IMR-90 (cell line): ENCODE data around the gene ZMAT5. TPM values are rescaled to one million over a fixed set of nuclear protein-coding genes. Genes with fewer than 3 reads are reported as not detected.

Experiments
- ATAC-seq: fragments of 200-7000 bp; cut with Tn5 transposase; 2 replicates; pipeline ENCODE4 v1.9.1; 2020; ENCODE audit warnings: low read depth, mild to moderate bottlenecking, moderate library complexity
- BruUV-seq: library from RNA; stranded (reverse); fragments of 400-500 nt; replicated peaks from 2 replicates; lab custom pipeline; 2021; lab: Mats Ljungman, UMichigan
- CTCF ChIA-PET: fragments of 300-600 bp; formaldehyde crosslinking; extraction: SDS; loops from one replicate; lab custom pipeline; 2021; ENCODE audit warnings: antibody characterized with exemption; lab: Yijun Ruan, JAX
- POLR2A ChIA-PET: fragments of 300-600 bp; sonication (Branson Sonifier 250); formaldehyde crosslinking; loops from one replicate; lab custom pipeline; 2022; ENCODE audit warnings: antibody characterized with exemption; ENCODE audit not compliant: unreplicated experiment; lab: Charles Lee
- DNase-seq: peaks from one replicate; pipeline ENCODE4 v3.0.0; 2013
- H2AFZ ChIP-seq: replicated peaks from 2 replicates; pipeline ENCODE3; 2013; ENCODE audit warnings: low read length, mild to moderate bottlenecking; ENCODE audit not compliant: poor library complexity
- H2AK5ac ChIP-seq: 2 replicates; pipeline ENCODE4 v1.6.1; 2013; ENCODE audit warnings: low read depth, low read length, inconsistent platforms
- H2AK9ac ChIP-seq: replicated peaks from 2 replicates; pipeline ENCODE3; 2013; ENCODE audit warnings: mild to moderate bottlenecking, low read depth, low read length, moderate library complexity; ENCODE audit not compliant: poor library complexity
- H2BK120ac ChIP-seq: 2 replicates; pipeline ENCODE4 v1.6.1; 2013; ENCODE audit warnings: low read depth, low read length, inconsistent platforms
- H2BK15ac ChIP-seq: 3 replicates; pipeline ENCODE4 v1.6.1; 2013; ENCODE audit warnings: low read depth, low read length, inconsistent platforms
- H2BK20ac ChIP-seq: 2 replicates; pipeline ENCODE4 v1.6.1; 2013; ENCODE audit warnings: low read depth, mild to moderate bottlenecking, inconsistent platforms, low read length, moderate library complexity
- H2BK5ac ChIP-seq: 2 replicates; pipeline ENCODE4 v1.6.1; 2013; ENCODE audit warnings: mild to moderate bottlenecking, low read depth, low read length, inconsistent platforms; ENCODE audit not compliant: poor library complexity, severe bottlenecking
- H3K14ac ChIP-seq: replicated peaks from 2 replicates; pipeline ENCODE4 v1.6.1; 2013; ENCODE audit warnings: low read depth, low read length, inconsistent platforms
- H3K18ac ChIP-seq: 2 replicates; pipeline ENCODE4 v1.6.1; 2013; ENCODE audit warnings: low read depth, low read length, control low read depth
- H3K23ac ChIP-seq: 2 replicates; pipeline ENCODE4 v1.6.1; 2013; ENCODE audit warnings: low read depth, low read length, inconsistent platforms
- H3K27ac ChIP-seq: 2 replicates; pipeline ENCODE4 v1.5.1; 2013; ENCODE audit warnings: mild to moderate bottlenecking, control low read depth, low read length; ENCODE audit not compliant: insufficient read depth
- H3K27me3 ChIP-seq: 2 replicates; pipeline ENCODE4 v1.6.1; 2013; ENCODE audit warnings: low read length; ENCODE audit not compliant: control insufficient read depth, insufficient read depth
- H3K36me3 ChIP-seq: 2 replicates; pipeline ENCODE4 v1.6.1; 2013; ENCODE audit warnings: low read length, mixed read lengths; ENCODE audit not compliant: control insufficient read depth, insufficient read depth
- H3K4ac ChIP-seq: 2 replicates; pipeline ENCODE4 v1.6.1; 2013; ENCODE audit warnings: low read depth, low read length, inconsistent platforms
- H3K4me1 ChIP-seq: 2 replicates; pipeline ENCODE4 v1.6.1; 2013; ENCODE audit warnings: low read length, mixed read lengths; ENCODE audit not compliant: control insufficient read depth, insufficient read depth
- H3K4me2 ChIP-seq: 2 replicates; pipeline ENCODE4 v1.6.1; 2013; ENCODE audit warnings: low read depth, mild to moderate bottlenecking, control low read depth, low read length, moderate library complexity
- H3K4me3 ChIP-seq: 2 replicates; pipeline ENCODE4 v1.5.1; 2013; ENCODE audit warnings: low read depth, mild to moderate bottlenecking, control low read depth, low read length, moderate library complexity; ENCODE audit not compliant: insufficient read depth
- H3K56ac ChIP-seq: 2 replicates; pipeline ENCODE4 v1.6.1; 2013; ENCODE audit warnings: low read length, inconsistent platforms; ENCODE audit not compliant: insufficient read depth; ENCODE audit errors: extremely low read depth
- H3K79me1 ChIP-seq, 2 experiments: 2 replicates each; pipeline ENCODE4 v1.6.1; 2013; ENCODE audit warnings: low read length in 2 of 2, inconsistent platforms in 1 of 2, low read depth in 1 of 2
- H3K9ac ChIP-seq: 2 replicates; pipeline ENCODE4 v1.6.1; 2013; ENCODE audit warnings: low read depth, low read length, control low read depth
- H3K9me1 ChIP-seq: 2 replicates; pipeline ENCODE4 v1.6.1; 2013; ENCODE audit warnings: low read length, inconsistent platforms; ENCODE audit not compliant: insufficient read depth
- H3K9me3 ChIP-seq: 2 replicates; pipeline ENCODE4 v1.6.1; 2013; ENCODE audit warnings: low read length; ENCODE audit not compliant: control insufficient read depth, insufficient read depth
- H4K20me1 ChIP-seq: 2 replicates; pipeline ENCODE4 v1.6.1; 2013; ENCODE audit warnings: low read length, inconsistent platforms; ENCODE audit not compliant: insufficient read depth
- H4K5ac ChIP-seq: 2 replicates; pipeline ENCODE4 v1.6.1; 2013; ENCODE audit warnings: mild to moderate bottlenecking, low read depth, low read length, control low read depth
- H4K8ac ChIP-seq, 2 experiments: 2 replicates each; pipeline ENCODE4 v1.6.1; 2013; ENCODE audit warnings: low read depth in 2 of 2, low read length in 2 of 2, control low read depth in 1 of 2, inconsistent platforms in 1 of 2
- H4K91ac ChIP-seq: 2 replicates; pipeline ENCODE4 v1.6.1; 2013; ENCODE audit warnings: low read depth, low read length, inconsistent platforms; ENCODE audit not compliant: insufficient read depth
- BHLHE40 ChIP-seq: fragments of 150-350 bp; IDR thresholded peaks from 2 replicates; pipeline ENCODE4 v1.6.1; 2016; ENCODE audit warnings: mild to moderate bottlenecking, low read depth, low read length
- CHD1 ChIP-seq: IDR thresholded peaks from 2 replicates; pipeline ENCODE4 v1.6.1; 2012; ENCODE audit warnings: low read depth, low read length, improper control_type of control experiment
- CTCF ChIP-seq: conservative IDR thresholded peaks from 2 replicates; pipeline ENCODE4 v1.5.1; 2012; ENCODE audit warnings: mild to moderate bottlenecking, low read depth, low read length, improper control_type of control experiment
- FOS ChIP-seq: fragments of 150-350 bp; IDR thresholded peaks from 2 replicates; pipeline ENCODE4 v1.6.1; 2016; ENCODE audit warnings: low read depth, low read length
- MAFK ChIP-seq: IDR thresholded peaks from 2 replicates; pipeline ENCODE4 v1.6.1; 2012; ENCODE audit warnings: low read depth, low read length, improper control_type of control experiment
- MAZ ChIP-seq: IDR thresholded peaks from 2 replicates; pipeline ENCODE4 v1.6.1; 2012; ENCODE audit warnings: low read depth, mild to moderate bottlenecking, low read length, improper control_type of control experiment, moderate library complexity, borderline replicate concordance
- MXI1 ChIP-seq: IDR thresholded peaks from 2 replicates; pipeline ENCODE4 v1.6.1; 2012; ENCODE audit warnings: low read depth, mild to moderate bottlenecking, low read length, moderate library complexity, borderline replicate concordance
- NFE2L2 ChIP-seq: fragments of 150-350 bp; IDR thresholded peaks from 2 replicates; pipeline ENCODE4 v1.6.1; 2016; ENCODE audit warnings: low read depth, mild to moderate bottlenecking, low read length
- POLR2A ChIP-seq: IDR thresholded peaks from 2 replicates; pipeline ENCODE4 v1.6.1; 2012; ENCODE audit warnings: mild to moderate bottlenecking, low read depth, low read length
- RAD21 ChIP-seq: IDR thresholded peaks from 2 replicates; pipeline ENCODE4 v1.6.1; 2012; ENCODE audit warnings: low read length, improper control_type of control experiment
- RFX5 ChIP-seq: IDR thresholded peaks from 2 replicates; pipeline ENCODE4 v1.8.0; 2012; ENCODE audit warnings: low read depth, mild to moderate bottlenecking, low read length, moderate library complexity
- SMC3 ChIP-seq: fragments of 150-350 bp; IDR thresholded peaks from 2 replicates; pipeline ENCODE4 v1.6.1; 2016; ENCODE audit warnings: low read depth, mild to moderate bottlenecking, antibody characterized with exemption, low read length, moderate library complexity
- USF2 ChIP-seq: fragments of 150-350 bp; IDR thresholded peaks from 2 replicates; pipeline ENCODE4 v1.6.1; 2017; ENCODE audit warnings: mild to moderate bottlenecking, antibody characterized with exemption, low read length, low read depth
- WGBS, 2 experiments: methylation state at CpG; one replicate each; pipeline versions ENCODE4 v1.1.5 to v1.1.7; 2013; ENCODE audit warnings: missing lambda C conversion rate in 2 of 2; ENCODE audit not compliant: insufficient read length in 1 of 2; ENCODE audit errors: extremely low coverage in 2 of 2; 5-methylcytosine and 5-hydroxymethylcytosine counted together
- dilution Hi-C: fragments of 300-500 bp; cut with HindIII; formaldehyde crosslinking; loops from one replicate; pipeline ENCODE4 v1.14.3; 2018; ENCODE audit warnings: low sequenced_read_pairs; ENCODE audit not compliant: unreplicated experiment
- in situ Hi-C: fragments of 300-500 bp; cut with MboI; formaldehyde crosslinking; loops from 3 replicates; pipeline ENCODE4 v1.14.3; 2019; ENCODE audit warnings: low sequenced_read_pairs, inconsistent platforms, mixed read lengths
- intact Hi-C: fragments of 100-400 bp; cut with micrococcal nuclease; formaldehyde crosslinking; loops from 2 replicates; pipeline ENCODE4 v1.10.0; 2022
- polyA plus RNA-seq, 3 experiments: library from polyadenylated mRNA; depleted of rRNA; stranded (reverse); fragments of >200 nt; gene quantifications; 2 replicates each; pipeline ENCODE4 v1.2.3, GENCODE V29; 2012; ENCODE audit warnings: low replicate concordance in 1 of 3
- total RNA-seq: library from RNA; depleted of rRNA; stranded (reverse); fragments of >200 nt; gene quantifications from 2 replicates; pipeline ENCODE4 v1.2.3, GENCODE V29; 2012

Gene ZMAT5
- total and polyA plus RNA-seq, 2 of the 4 experiments (the other 2 are of a cell fraction) = 21.7 to 31.8 TPM

- Histone ChIP-seq H3K9me1 (no peaks in the 10 kb centered on the region), H3K56ac (no peak overlapping the region), H4K20me1 (peaks cover 14% of the 10 kb centered on the region), H3K4me2 (no peak overlapping the region), H2AFZ (no peak overlapping the region), H3K27ac (no peak overlapping the region), H4K8ac (no peak overlapping the region), H3K4me3 (no peak overlapping the region), H2BK15ac (no peak overlapping the region), H3K4ac (no peak overlapping the region), H3K14ac (no peak overlapping the region), H3K79me1 (no peaks in the 10 kb centered on the region), H3K23ac (no peak overlapping the region), H3K27me3 (peaks cover 68% of the 10 kb centered on the region), H4K91ac (no peak overlapping the region), H3K9me3 (no peaks in the 10 kb centered on the region), H2BK20ac (no peak overlapping the region), H3K9ac (no peak overlapping the region), H3K36me3 (no peaks in the 10 kb centered on the region), H2AK9ac (no peak overlapping the region), H2BK120ac (no peak overlapping the region), H2BK5ac (no peak overlapping the region), H4K5ac (no peak overlapping the region), H2AK5ac (no peak overlapping the region), H3K4me1 (no peaks in the 10 kb centered on the region), H3K18ac (no peak overlapping the region)
- ChIA-PET CTCF (interaction anchor here (0.6 kb wide), 1 partner anchor 29 kb away, joined by 5 read pairs; no protein-coding TSS in a partner anchor), POLR2A (no interaction called here)
- no peak for DNase-seq
- dilution Hi-C loops = no loop called here
- intact Hi-C loops = no loop called here
- in situ Hi-C loops = no loop called here
- no peak for ATAC-seq
- no CpG with 5 or more reads among the region's 11 CpGs for WGBS, 2 experiments
- TF ChIP-seq BHLHE40 (no peak), CTCF (no peak), RAD21 (no peak), MAFK (no peak), RFX5 (no peak), NFE2L2 (no peak), MXI1 (no peak), POLR2A (no peak), FOS (no peak), MAZ (no peak), SMC3 (no peak), CHD1 (no peak), USF2 (no peak)
- BruUV-seq = no TSS peak
These were observed 49.0 kb downstream of the ZMAT5 start for GRCh38 chr22:29717789-29718188.
